MCF 10A (cell line): Measurements from ENCODE around the gene AP2S1. TPM values are rescaled to one million over a fixed set of nuclear protein-coding genes. Genes with fewer than 3 reads are reported as not detected.
A peak's percentile ranks its signal among the peaks of the same experiment; 100 is the strongest.

Experiments used
- BruUV-seq: library from RNA; stranded (reverse); fragments of 400-500 nt; replicated peaks from 2 replicates; lab custom pipeline; 2021; lab: Mats Ljungman, UMichigan
- CTCF ChIA-PET: fragments of 300-600 bp; sonication (Branson Sonifier 250); formaldehyde crosslinking; extraction: SDS; loops from one replicate; lab custom pipeline; 2021; ENCODE audit warnings: antibody characterized with exemption, inconsistent platforms; lab: Yijun Ruan, JAX
- POLR2A ChIA-PET: fragments of 300-600, 350-650 bp; sonication (Branson Sonifier 250); formaldehyde crosslinking; extraction: SDS; loops from one replicate; lab custom pipeline; 2020; ENCODE audit warnings: antibody characterized with exemption, inconsistent platforms; lab: Yijun Ruan, JAX
- DNase-seq: peaks from one replicate; pipeline ENCODE4 v3.0.0-alpha.2; 2018; ENCODE audit not compliant: unreplicated experiment
- H3K27ac Mint-ChIP-seq: one replicate; pipeline ENCODE4 v1.8.0; 2022; ENCODE audit warnings: mild to moderate bottlenecking, low read depth, mixed read lengths; ENCODE audit not compliant: unreplicated experiment
- H3K27me3 Mint-ChIP-seq: one replicate; pipeline ENCODE4 v1.8.0; 2022; ENCODE audit warnings: mixed read lengths; ENCODE audit not compliant: insufficient read depth, unreplicated experiment
- H3K36me3 Mint-ChIP-seq: one replicate; pipeline ENCODE4 v1.8.0; 2022; ENCODE audit warnings: mild to moderate bottlenecking, moderate library complexity, mixed read lengths; ENCODE audit not compliant: insufficient read depth, unreplicated experiment
- H3K4me1 Mint-ChIP-seq: one replicate; pipeline ENCODE4 v1.8.0; 2022; ENCODE audit warnings: mixed read lengths; ENCODE audit not compliant: insufficient read depth, unreplicated experiment
- H3K4me3 Mint-ChIP-seq: one replicate; pipeline ENCODE4 v1.8.0; 2022; ENCODE audit warnings: mild to moderate bottlenecking, moderate library complexity, mixed read lengths; ENCODE audit not compliant: unreplicated experiment
- H3K9me3 Mint-ChIP-seq: one replicate; pipeline ENCODE4 v1.8.0; 2022; ENCODE audit warnings: mixed read lengths; ENCODE audit not compliant: unreplicated experiment
- intact Hi-C: fragments of 100-400 bp; cut with micrococcal nuclease; formaldehyde crosslinking; loops from 2 replicates; pipeline ENCODE4 v1.14.1; 2022
- total RNA-seq: library from RNA; stranded (reverse); gene quantifications from 2 replicates; pipeline ENCODE4 v1.2.3, GENCODE V29; 2022
- TF ChIP-seq, protein P1 (sequence below): fragments of 200-600 bp; IDR thresholded peaks from one replicate; pipeline ENCODE4 v1.8.0; 2022; ENCODE audit warnings: antibody characterized with exemption, mild to moderate bottlenecking; ENCODE audit not compliant: unreplicated experiment

AP2S1 gene
- total RNA-seq, 1 experiment from 2014 or later: 252 TPM

DNA sequence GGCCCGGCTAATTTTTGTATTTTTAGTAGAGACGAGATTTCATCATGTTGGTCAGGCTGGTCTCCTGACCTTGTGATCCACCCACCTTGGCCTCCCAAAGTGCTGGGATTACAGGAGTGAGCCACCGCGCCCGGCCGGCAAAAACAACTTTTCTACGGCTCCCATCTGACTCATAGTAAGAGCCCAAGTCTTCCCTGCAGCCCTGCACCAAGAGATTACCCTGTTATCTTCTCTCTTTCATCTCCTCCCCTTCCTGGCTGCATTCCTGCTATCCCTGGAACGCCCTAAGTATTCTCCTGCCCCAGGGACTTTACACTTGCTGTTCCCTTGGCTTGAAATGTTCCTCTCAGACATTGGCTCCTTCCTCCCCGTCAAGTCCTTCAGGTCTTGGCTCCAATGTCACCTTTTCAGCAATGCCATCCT lies 6.6 kb downstream of the AP2S1 start:
- intact Hi-C loops: no loop called here
- no peaks in the 10 kb centered on the region for H3K9me3 Mint-ChIP-seq
- ChIA-PET POLR2A (interaction anchor here (0.6 to 5.9 kb wide), 2 partner anchors 57 to 184 kb away, joined by 3 to 42 read pairs; partner anchors contain the start of gene SLC1A5), CTCF (interaction anchor here (0.6 to 3.5 kb wide), 3 partner anchors 86 to 101 kb away, joined by 3 to 25 read pairs (median 6); no protein-coding TSS in a partner anchor)
- BruUV-seq: no TSS peak
- H3K4me1 Mint-ChIP-seq: peaks cover 20% of the 10 kb centered on the region
- peak overlapping the region; percentile 96 for H3K27ac Mint-ChIP-seq
- no peak overlapping the region for H3K4me3 Mint-ChIP-seq
- H3K36me3 Mint-ChIP-seq: peaks cover 65% of the 10 kb centered on the region
- TF ChIP-seq, protein P1, sequence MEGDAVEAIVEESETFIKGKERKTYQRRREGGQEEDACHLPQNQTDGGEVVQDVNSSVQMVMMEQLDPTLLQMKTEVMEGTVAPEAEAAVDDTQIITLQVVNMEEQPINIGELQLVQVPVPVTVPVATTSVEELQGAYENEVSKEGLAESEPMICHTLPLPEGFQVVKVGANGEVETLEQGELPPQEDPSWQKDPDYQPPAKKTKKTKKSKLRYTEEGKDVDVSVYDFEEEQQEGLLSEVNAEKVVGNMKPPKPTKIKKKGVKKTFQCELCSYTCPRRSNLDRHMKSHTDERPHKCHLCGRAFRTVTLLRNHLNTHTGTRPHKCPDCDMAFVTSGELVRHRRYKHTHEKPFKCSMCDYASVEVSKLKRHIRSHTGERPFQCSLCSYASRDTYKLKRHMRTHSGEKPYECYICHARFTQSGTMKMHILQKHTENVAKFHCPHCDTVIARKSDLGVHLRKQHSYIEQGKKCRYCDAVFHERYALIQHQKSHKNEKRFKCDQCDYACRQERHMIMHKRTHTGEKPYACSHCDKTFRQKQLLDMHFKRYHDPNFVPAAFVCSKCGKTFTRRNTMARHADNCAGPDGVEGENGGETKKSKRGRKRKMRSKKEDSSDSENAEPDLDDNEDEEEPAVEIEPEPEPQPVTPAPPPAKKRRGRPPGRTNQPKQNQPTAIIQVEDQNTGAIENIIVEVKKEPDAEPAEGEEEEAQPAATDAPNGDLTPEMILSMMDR: no peak
- H3K27me3 Mint-ChIP-seq: no peaks in the 10 kb centered on the region
- no peak for DNase-seq

DNA sequence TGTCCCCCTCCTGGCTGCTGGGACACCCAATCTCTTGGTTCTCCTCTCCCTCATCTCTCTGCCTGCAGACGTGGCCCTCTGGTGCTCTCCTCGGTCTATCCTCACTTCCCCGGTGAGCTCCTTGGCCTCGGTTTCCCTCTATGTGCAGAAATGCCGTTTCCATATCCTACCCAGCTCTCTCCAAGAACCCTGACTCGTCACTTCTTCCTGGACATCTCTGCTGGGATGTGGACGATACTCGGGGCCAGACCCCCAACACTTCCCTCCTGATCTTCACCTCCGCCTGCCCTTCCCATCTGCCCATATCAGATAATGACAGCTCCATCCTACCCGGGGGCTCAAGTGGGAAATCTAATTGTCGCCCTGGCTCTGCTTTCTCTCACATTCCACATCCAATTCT lies 7.9 kb downstream of the AP2S1 start:
- DNase-seq: no peak
- intact Hi-C loops: no loop called here
- H3K4me1 Mint-ChIP-seq: peaks cover 18% of the 10 kb centered on the region
- H3K36me3 Mint-ChIP-seq: peaks cover 67% of the 10 kb centered on the region
- BruUV-seq: no TSS peak
- H3K27ac Mint-ChIP-seq: no peak overlapping the region
- TF ChIP-seq, protein P1: no peak
- CTCF ChIA-PET: interaction anchor here (0.6 to 4.5 kb wide), 8 partner anchors 49 to 307 kb away, joined by 3 to 103 read pairs (median 4); partner anchors contain the start of gene FKRP
- no peak overlapping the region for H3K4me3 Mint-ChIP-seq
- H3K9me3 Mint-ChIP-seq: no peaks in the 10 kb centered on the region
- POLR2A ChIA-PET: interaction anchor here (0.6 to 5.9 kb wide), 2 partner anchors 20 to 56 kb away, joined by 3 to 42 read pairs; partner anchors contain the start of gene SLC1A5
- H3K27me3 Mint-ChIP-seq: no peaks in the 10 kb centered on the region

DNA sequence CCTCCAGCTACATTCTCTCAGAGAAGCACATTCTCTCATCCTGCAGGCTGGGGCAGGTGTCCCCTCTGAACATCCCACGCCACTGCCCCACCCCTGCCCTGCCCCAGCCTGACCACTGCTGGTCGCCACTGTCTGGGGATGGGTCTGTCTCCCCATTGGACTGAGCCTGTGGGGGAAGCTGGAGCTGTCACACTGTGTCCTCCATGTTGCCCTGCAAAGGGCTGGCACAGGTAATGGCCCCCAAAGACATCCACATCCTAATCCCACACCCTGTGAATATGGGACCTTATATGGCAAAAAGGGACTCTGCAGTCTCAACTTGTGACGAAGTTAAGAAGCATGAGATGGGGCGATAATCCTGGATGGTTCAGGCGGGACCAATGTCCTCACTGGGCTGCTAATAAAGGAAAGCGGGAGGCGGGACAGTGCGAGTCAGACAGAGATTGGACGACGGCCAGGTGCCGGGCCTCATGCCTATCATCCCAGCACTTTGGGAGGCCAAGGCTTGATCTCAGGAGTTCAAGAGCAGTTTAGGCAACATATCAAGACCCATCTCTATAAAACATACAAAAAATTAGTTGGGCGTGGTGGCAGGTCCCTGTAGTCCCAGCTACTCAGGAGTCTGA lies 9.1 kb downstream of the AP2S1 start:
- POLR2A ChIA-PET: interaction anchor here (1.5 to 5.9 kb wide), 3 partner anchors 55 to 84 kb away, joined by 3 to 42 read pairs (median 19); partner anchors contain the start of gene SLC1A5

More for the DNA sequence above, 9.1 kb downstream of the AP2S1 start:
- no TSS peak for BruUV-seq
- CTCF ChIA-PET: interaction anchor here (0.6 to 6.2 kb wide), 22 partner anchors 17 to 284 kb away, joined by 3 to 133 read pairs (median 4); partner anchors contain the start of gene FKRP
- peak; percentile 61 for DNase-seq
- Mint-ChIP-seq H3K4me1 (peaks cover 18% of the 10 kb centered on the region), H3K9me3 (no peaks in the 10 kb centered on the region), H3K36me3 (peaks cover 70% of the 10 kb centered on the region), H3K27ac (no peak overlapping the region), H3K4me3 (no peak overlapping the region), H3K27me3 (no peaks in the 10 kb centered on the region)
- TF ChIP-seq, protein P1: no peak
- intact Hi-C loops: loop anchor here (2.0 kb wide), 1 partner anchor 57 kb away; no protein-coding TSS in a partner anchor
